Osteoblast (primary cell): ENCODE results near the gene GPR78. TPM values are rescaled to one million over a fixed set of nuclear protein-coding genes. Genes with fewer than 3 reads are reported as not detected.

Source experiments
- DNase-seq: peaks from one replicate; pipeline ENCODE4 v3.0.0; 2011; ENCODE audit warnings: low spot score, mixed read lengths; ENCODE audit not compliant: insufficient read length; ENCODE audit errors: missing footprints
- H2AFZ ChIP-seq: 2 replicates; pipeline ENCODE4 v1.6.0; 2011; ENCODE audit warnings: mild to moderate bottlenecking, low read length
- H3K27ac ChIP-seq: 2 replicates; pipeline ENCODE4 v1.5.1; 2011; ENCODE audit warnings: mild to moderate bottlenecking, low read depth, low read length, moderate library complexity
- H3K27me3 ChIP-seq: 2 replicates; pipeline ENCODE4 v1.6.0; 2012; ENCODE audit warnings: mild to moderate bottlenecking, control low read depth, inconsistent platforms, low read length, moderate library complexity; ENCODE audit not compliant: insufficient read depth
- H3K36me3 ChIP-seq: 2 replicates; pipeline ENCODE4 v1.5.1; 2011; ENCODE audit warnings: mild to moderate bottlenecking, low read length, control low read depth, moderate library complexity; ENCODE audit not compliant: insufficient read depth
- H3K4me1 ChIP-seq: 2 replicates; pipeline ENCODE4 v1.5.1; 2011; ENCODE audit warnings: mild to moderate bottlenecking, low read length, control low read depth, moderate library complexity; ENCODE audit not compliant: insufficient read depth
- H3K4me2 ChIP-seq: 2 replicates; pipeline ENCODE4 v1.6.0; 2011; ENCODE audit warnings: mild to moderate bottlenecking, low read length; ENCODE audit not compliant: insufficient read depth
- H3K4me3 ChIP-seq: fragments of 200-600 bp; sonication (generic); 3 replicates; pipeline ENCODE4 v1.5.1; 2012; ENCODE audit warnings: mild to moderate bottlenecking, low read length, inconsistent platforms; ENCODE audit not compliant: insufficient read depth
- H3K79me2 ChIP-seq: 2 replicates; pipeline ENCODE4 v1.6.0; 2012; ENCODE audit warnings: mild to moderate bottlenecking, low read length, control low read depth, inconsistent platforms; ENCODE audit not compliant: insufficient read depth
- H3K9me3 ChIP-seq: 2 replicates; pipeline ENCODE4 v1.5.1; 2011; ENCODE audit warnings: low read depth, low read length, control low read depth
- H4K20me1 ChIP-seq: 2 replicates; pipeline ENCODE4 v1.6.0; 2012; ENCODE audit warnings: mild to moderate bottlenecking, low read length, control low read depth; ENCODE audit not compliant: insufficient read depth
- CTCF ChIP-seq: IDR thresholded peaks from 2 replicates; pipeline ENCODE4 v1.5.1; 2011; ENCODE audit warnings: mild to moderate bottlenecking, low read depth, low read length, moderate library complexity; ENCODE audit errors: extremely low read depth
- total RNA-seq: library from RNA; depleted of rRNA; stranded (reverse); fragments of >200 nt; gene quantifications from 2 replicates; pipeline ENCODE4 v1.2.3, GENCODE V29; 2012

The GPR78 gene
- total RNA-seq, 1 donor: 1.8 TPM

- H3K4me3 ChIP-seq: no peak overlapping the region
- peaks cover 3% of the 10 kb centered on the region for H3K36me3 ChIP-seq
- no peaks in the 10 kb centered on the region for H3K4me1 ChIP-seq
- no peak overlapping the region for H3K4me2 ChIP-seq
- no peak overlapping the region for H2AFZ ChIP-seq
- H3K27ac ChIP-seq: no peak overlapping the region
- no peaks in the 10 kb centered on the region for H3K79me2 ChIP-seq
- no peaks in the 10 kb centered on the region for H3K27me3 ChIP-seq
- TF ChIP-seq CTCF: no peak
- H3K9me3 ChIP-seq: no peaks in the 10 kb centered on the region
- DNase-seq: no peak
- H4K20me1 ChIP-seq: peaks cover 21% of the 10 kb centered on the region
These were observed 32.5 kb downstream of the GPR78 start for GRCh38 chr4:8612646-8613045.

DNA sequence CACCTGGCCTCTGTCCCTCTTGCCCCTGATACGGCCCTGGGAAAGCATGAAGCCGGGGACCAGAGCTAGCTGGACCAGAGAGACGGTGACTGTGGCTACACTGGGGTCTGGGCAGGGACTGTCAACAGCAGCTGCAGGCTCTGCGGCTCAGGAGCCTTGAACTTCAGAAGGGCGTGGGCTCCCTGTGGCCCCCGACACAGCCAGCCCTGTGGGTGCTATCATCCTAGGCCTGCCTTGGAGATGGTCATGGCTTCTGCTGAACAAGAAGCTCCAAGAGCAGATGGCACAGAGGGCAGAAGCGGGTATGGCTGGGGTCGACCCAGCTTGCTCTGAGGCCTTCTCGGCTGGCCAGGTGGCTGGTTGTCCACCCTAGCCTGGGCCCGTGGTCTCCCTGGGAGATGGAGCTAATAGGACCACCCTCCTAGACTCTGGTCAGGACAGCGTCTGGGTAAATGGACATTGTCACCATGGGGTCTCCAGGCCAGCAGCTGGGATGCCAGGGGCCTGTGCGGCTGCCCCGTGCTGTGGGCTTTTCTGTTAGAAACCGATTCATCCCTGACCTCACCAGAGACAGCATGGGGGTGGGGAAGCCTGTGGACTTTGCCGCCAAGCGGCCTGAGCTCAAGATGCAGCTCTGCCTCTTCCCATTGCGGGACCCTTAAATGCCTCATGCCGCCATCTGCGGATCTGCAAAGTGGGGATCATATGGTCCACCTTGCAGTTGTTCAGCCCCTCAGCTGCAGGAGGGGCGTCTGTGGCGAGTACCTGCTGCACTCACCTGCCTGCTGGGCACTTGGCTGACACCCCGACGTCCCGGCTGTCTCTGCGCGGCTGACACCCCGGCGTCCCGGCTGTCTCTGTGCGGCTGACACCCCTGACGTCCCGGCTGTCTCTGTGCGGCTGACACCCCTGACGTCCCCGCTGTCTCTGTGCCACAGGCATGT, 33.5 kb downstream of the GPR78 start:
- Histone ChIP-seq H3K79me2 (no peaks in the 10 kb centered on the region), H3K4me3 (no peak overlapping the region), H3K4me1 (no peaks in the 10 kb centered on the region), H3K27me3 (no peaks in the 10 kb centered on the region), H3K36me3 (peaks cover 3% of the 10 kb centered on the region), H3K27ac (no peak overlapping the region), H2AFZ (no peak overlapping the region), H4K20me1 (peaks cover 14% of the 10 kb centered on the region), H3K4me2 (no peak overlapping the region), H3K9me3 (no peaks in the 10 kb centered on the region)
- no peak for TF ChIP-seq CTCF
- no peak for DNase-seq

DNA sequence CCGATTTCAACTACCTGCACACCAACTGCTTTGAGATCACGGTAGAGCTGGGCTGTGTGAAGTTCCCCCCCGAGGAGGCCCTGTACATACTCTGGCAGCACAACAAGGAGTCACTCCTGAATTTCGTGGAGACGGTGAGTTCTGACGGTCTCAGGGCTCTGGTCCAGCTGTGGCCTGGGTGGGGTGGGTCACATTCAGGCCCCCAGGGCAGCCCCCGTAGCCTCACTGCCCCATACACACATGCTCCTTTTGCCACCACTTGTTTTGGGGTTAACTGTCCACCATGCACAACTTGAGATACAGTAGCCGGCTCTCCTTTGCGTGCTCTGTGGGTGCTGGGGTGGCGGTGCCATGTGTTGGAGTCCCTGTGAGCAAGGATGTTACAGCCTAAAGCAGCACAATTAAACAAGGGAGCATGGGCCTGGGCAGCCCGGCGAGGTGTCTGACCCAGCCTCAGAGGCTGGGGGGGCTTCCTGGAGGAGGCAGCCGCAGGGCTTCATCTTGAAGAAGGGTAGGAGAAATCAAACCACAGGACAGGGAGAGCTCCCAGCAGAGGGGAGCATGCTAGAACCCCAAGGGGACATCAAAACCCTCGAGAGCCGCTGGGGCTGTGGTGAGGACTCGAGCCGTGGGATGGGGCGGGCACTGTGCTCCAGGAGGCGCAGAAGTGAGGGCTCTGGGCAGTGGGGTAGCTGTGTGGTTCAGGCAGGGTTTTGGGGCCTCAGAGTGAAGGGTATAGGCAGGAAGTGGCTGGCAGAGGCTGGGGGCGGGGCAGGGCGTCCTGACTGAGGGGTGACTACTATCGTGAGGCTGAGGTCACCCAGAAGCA, 34.4 kb downstream of the GPR78 start:
- no peaks in the 10 kb centered on the region for H3K4me1 ChIP-seq
- H3K27me3 ChIP-seq: no peaks in the 10 kb centered on the region
- H3K36me3 ChIP-seq: peaks cover 3% of the 10 kb centered on the region

More for the DNA sequence above, 34.4 kb downstream of the GPR78 start:
- no peaks in the 10 kb centered on the region for H3K79me2 ChIP-seq
- H3K9me3 ChIP-seq: no peaks in the 10 kb centered on the region
- no peak overlapping the region for H3K4me2 ChIP-seq
- no peak overlapping the region for H2AFZ ChIP-seq
- no peak overlapping the region for H3K27ac ChIP-seq
- no peak overlapping the region for H3K4me3 ChIP-seq
- peaks cover 14% of the 10 kb centered on the region for H4K20me1 ChIP-seq
- peak; percentile 75 for DNase-seq
- TF ChIP-seq CTCF: no peak
